ENCODE measurements around the gene MGLL. TPM values are rescaled to one million over a fixed set of nuclear protein-coding genes. Genes with fewer than 3 reads are reported as not detected.
A peak's percentile ranks its signal among the peaks of the same experiment; 100 is the strongest.

Gene MGLL
- total RNA-seq, 1 experiment from 2014 or later: 0.94 TPM

GRCh38 chr3:127680798-127681221, 141.5 kb downstream of the MGLL start:
- H3K4me1 Mint-ChIP-seq: peaks cover 9% of the 10 kb centered on the region
- no peak overlapping the region for H3K27ac Mint-ChIP-seq
- no peaks in the 10 kb centered on the region for H3K9me3 Mint-ChIP-seq
- no peaks in the 10 kb centered on the region for H3K27me3 Mint-ChIP-seq (ENCODE audit: low read depth)
- no peak for DNase-seq (ENCODE audit: low spot score)
- H3K4me3 Mint-ChIP-seq: no peak overlapping the region
- no peak for ATAC-seq
- no peaks in the 10 kb centered on the region for H3K36me3 Mint-ChIP-seq
- POLR2A ChIA-PET: no interaction called here
- TF ChIP-seq CTCF (IDR thresholded peaks at IDR 0.05): no peak
- CTCF ChIA-PET: interaction anchor here (2.1 to 8.5 kb wide), 3 partner anchors 9 to 105 kb away, joined by 14 to 127 read pairs (median 76); no protein-coding TSS in a partner anchor

GRCh38 chr3:127680146-127680661, 142.1 kb downstream of the MGLL start:
- H3K36me3 Mint-ChIP-seq: no peaks in the 10 kb centered on the region
- POLR2A ChIA-PET: interaction anchor here (0.6 kb wide), 1 partner anchor 362 kb away, joined by 5 read pairs; no protein-coding TSS in a partner anchor
- H3K27me3 Mint-ChIP-seq (ENCODE audit: low read depth): no peaks in the 10 kb centered on the region
- ATAC-seq (no peak), DNase-seq (ENCODE audit: low spot score) (peak; percentile 7)
- H3K9me3 Mint-ChIP-seq: no peaks in the 10 kb centered on the region
- no peak overlapping the region for H3K4me3 Mint-ChIP-seq
- CTCF ChIA-PET: interaction anchor here (0.6 to 8.5 kb wide), 58 partner anchors 9 to 1090 kb away, joined by 3 to 127 read pairs (median 6); partner anchors contain the start of genes MCM2, MGLL, PODXL2 and RUVBL1
- H3K27ac Mint-ChIP-seq: no peak overlapping the region
- TF ChIP-seq GRHL2 (CRISPR knock-in tag; IDR thresholded peaks at IDR 0.05; ENCODE audit: insufficient replicate concordance, severe bottlenecking) (no peak), ZBTB21 (CRISPR knock-in tag; IDR thresholded peaks at IDR 0.05; ENCODE audit: borderline replicate concordance) (no peak), ZNF121 (CRISPR knock-in tag; IDR thresholded peaks at IDR 0.05) (no peak), PREB (CRISPR knock-in tag; IDR thresholded peaks at IDR 0.05; ENCODE audit: borderline replicate concordance) (no peak), CTCF (IDR thresholded peaks at IDR 0.05) (no peak), E2F5 (CRISPR knock-in tag; IDR thresholded peaks at IDR 0.05) (no peak), ZNF317 (CRISPR knock-in tag; IDR thresholded peaks at IDR 0.05; ENCODE audit: borderline replicate concordance, low read depth) (no peak), ZNF396 (CRISPR knock-in tag; IDR thresholded peaks at IDR 0.05; ENCODE audit: borderline replicate concordance) (no peak), HMGXB4 (CRISPR knock-in tag; IDR thresholded peaks at IDR 0.05) (no peak), IRF1 (CRISPR knock-in tag; IDR thresholded peaks at IDR 0.05) (no peak), TEAD1 (CRISPR knock-in tag; IDR thresholded peaks at IDR 0.05) (no peak), ATF6 (CRISPR knock-in tag; IDR thresholded peaks at IDR 0.05) (no peak), ATF2 (CRISPR knock-in tag; IDR thresholded peaks at IDR 0.05; ENCODE audit: borderline replicate concordance, low read depth) (no peak), E2F1 (CRISPR knock-in tag; IDR thresholded peaks at IDR 0.05) (no peak)
- peaks cover 9% of the 10 kb centered on the region for H3K4me1 Mint-ChIP-seq
